Smooth muscle cell (in vitro differentiated cells): ENCODE data around the gene EHF. TPM values are rescaled to one million over a fixed set of nuclear protein-coding genes. Genes with fewer than 3 reads are reported as not detected.

ENCODE experiments used
- DNase-seq: peaks from one replicate; lab custom pipeline; 2025; ENCODE audit not compliant: unreplicated experiment; lab: John Stamatoyannopoulos, UW
- H2AFZ ChIP-seq: fragments of 200-600 bp; sonication (generic); 2 replicates; pipeline ENCODE4 v1.6.0; 2016; ENCODE audit warnings: antibody characterized with exemption, low read depth, mild to moderate bottlenecking
- H3F3A ChIP-seq: fragments of 200-600 bp; sonication (generic); 2 replicates; pipeline ENCODE4 v1.6.0; 2017; ENCODE audit warnings: antibody characterized with exemption, low read depth
- H3K27ac ChIP-seq: fragments of 200-600 bp; sonication (generic); 2 replicates; pipeline ENCODE4 v1.5.1; 2016; ENCODE audit warnings: low read depth, mild to moderate bottlenecking
- H3K27me3 ChIP-seq: fragments of 200-600 bp; sonication (generic); 2 replicates; pipeline ENCODE4 v1.6.1; 2016; ENCODE audit warnings: low read depth, mild to moderate bottlenecking
- H3K36me3 ChIP-seq: fragments of 200-600 bp; sonication (generic); 2 replicates; pipeline ENCODE4 v1.5.1; 2016; ENCODE audit warnings: low read depth
- H3K4me1 ChIP-seq: fragments of 200-600 bp; sonication (generic); 2 replicates; pipeline ENCODE4 v1.5.1; 2016; ENCODE audit warnings: low read depth
- H3K4me2 ChIP-seq: fragments of 200-600 bp; sonication (generic); 2 replicates; pipeline ENCODE4 v1.6.0; 2016; ENCODE audit warnings: mild to moderate bottlenecking
- H3K4me3 ChIP-seq: fragments of 200-600 bp; sonication (generic); 2 replicates; pipeline ENCODE4 v1.5.1; 2016; ENCODE audit warnings: mild to moderate bottlenecking
- H3K79me2 ChIP-seq: fragments of 200-600 bp; sonication (generic); 2 replicates; pipeline ENCODE4 v1.6.0; 2016; ENCODE audit warnings: low read depth, mild to moderate bottlenecking
- H3K9ac ChIP-seq: fragments of 200-600 bp; sonication (generic); 2 replicates; pipeline ENCODE4 v1.6.0; 2016; ENCODE audit warnings: low read depth
- H3K9me3 ChIP-seq: fragments of 200-600 bp; sonication (generic); replicated peaks from 2 replicates; pipeline ENCODE4 v1.5.1; 2016; ENCODE audit warnings: low read depth
- H4K20me1 ChIP-seq: fragments of 200-600 bp; sonication (generic); 2 replicates; pipeline ENCODE4 v1.6.0; 2016; ENCODE audit warnings: low read depth
- CTCF ChIP-seq: fragments of 200-600 bp; sonication (generic); IDR thresholded peaks from 2 replicates; pipeline ENCODE4 v1.5.1; 2017; ENCODE audit warnings: borderline replicate concordance, mild to moderate bottlenecking, antibody characterized with exemption; ENCODE audit not compliant: insufficient read depth, poor library complexity, severe bottlenecking
- WGBS: methylation state at CpG from one replicate; pipeline ENCODE4 v1.1.7; 2016; ENCODE audit warnings: low lambda C conversion rate; 5-methylcytosine and 5-hydroxymethylcytosine counted together
- polyA plus RNA-seq: library from polyadenylated mRNA; unstranded; fragments of >200 nt; fragmentation: Nextera tagmentation; extraction: Ambion mirVana; gene quantifications from 2 replicates; pipeline ENCODE4 v1.2.1, GENCODE V29; 2016
- total RNA-seq: library from RNA; depleted of rRNA; stranded (reverse); fragments of >200 nt; gene quantifications from 2 replicates; pipeline ENCODE4 v1.2.3, GENCODE V29; 2014

Gene EHF
- total and polyA plus RNA-seq, 2 experiments from 2014 or later = 0.63 to 1.7 TPM

DNA sequence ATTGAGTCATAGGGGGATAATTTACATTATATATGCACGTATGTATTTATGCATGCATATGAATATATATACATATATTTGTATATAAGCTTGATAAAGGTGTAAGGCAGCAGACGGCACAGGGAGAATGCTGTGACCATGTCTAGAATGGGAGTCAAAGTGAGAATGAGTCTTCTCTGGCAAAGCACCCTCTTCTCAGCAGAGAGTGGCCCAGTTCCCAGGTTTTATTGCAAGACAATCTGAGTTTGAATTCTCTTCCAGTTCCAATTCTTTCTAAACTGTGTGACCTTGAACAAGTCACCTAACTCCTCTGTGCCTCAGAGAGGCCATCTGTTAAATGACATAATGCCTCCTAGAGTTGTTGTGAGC lies 13.8 kb downstream of the EHF start:
- Histone ChIP-seq H3F3A (no peaks in the 10 kb centered on the region), H3K27ac (no peak overlapping the region), H3K4me2 (no peak overlapping the region), H3K4me3 (no peak overlapping the region), H3K27me3 (no peaks in the 10 kb centered on the region), H3K9ac (no peak overlapping the region), H3K79me2 (no peaks in the 10 kb centered on the region), H3K4me1 (peaks cover 6% of the 10 kb centered on the region), H3K36me3 (no peaks in the 10 kb centered on the region), H2AFZ (no peak overlapping the region), H3K9me3 (no peaks in the 10 kb centered on the region), H4K20me1 (no peaks in the 10 kb centered on the region)
- WGBS = 93% methylated on average over 2 of the region's 2 CpGs
- no peak for TF ChIP-seq CTCF
- DNase-seq = no peak

DNA sequence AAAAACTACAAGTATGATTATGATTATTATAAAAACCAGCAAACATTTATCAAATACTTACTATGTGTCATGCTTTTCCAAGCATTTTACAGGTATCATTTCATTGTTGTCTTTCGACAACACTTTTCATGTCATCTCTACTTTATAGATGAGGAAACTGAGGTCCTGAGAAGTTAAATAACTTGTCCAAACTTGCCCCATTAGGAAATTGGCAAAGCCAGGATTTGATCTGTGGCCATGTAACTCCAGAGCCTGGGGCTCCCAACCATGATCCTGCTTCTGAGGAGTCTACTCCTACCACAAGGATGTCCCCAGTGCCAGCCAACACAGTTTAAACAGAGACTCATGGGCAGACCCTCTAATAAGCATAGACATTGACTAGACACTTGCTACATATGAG lies 15.2 kb downstream of the EHF start:
- H3K27me3 ChIP-seq = no peaks in the 10 kb centered on the region
- H3K27ac ChIP-seq = no peak overlapping the region
- H3K4me2 ChIP-seq = no peak overlapping the region
- no peak for TF ChIP-seq CTCF
- no peaks in the 10 kb centered on the region for H3F3A ChIP-seq
- H3K9ac ChIP-seq = no peak overlapping the region
- H3K4me1 ChIP-seq = peaks cover 6% of the 10 kb centered on the region
- no peak overlapping the region for H2AFZ ChIP-seq
- no peaks in the 10 kb centered on the region for H3K36me3 ChIP-seq
- no peak overlapping the region for H3K4me3 ChIP-seq
- no peaks in the 10 kb centered on the region for H3K79me2 ChIP-seq
- no peaks in the 10 kb centered on the region for H3K9me3 ChIP-seq
- H4K20me1 ChIP-seq = no peaks in the 10 kb centered on the region
- DNase-seq = no peak
- WGBS = 93% methylated on average over 1 of the region's 1 CpG

DNA sequence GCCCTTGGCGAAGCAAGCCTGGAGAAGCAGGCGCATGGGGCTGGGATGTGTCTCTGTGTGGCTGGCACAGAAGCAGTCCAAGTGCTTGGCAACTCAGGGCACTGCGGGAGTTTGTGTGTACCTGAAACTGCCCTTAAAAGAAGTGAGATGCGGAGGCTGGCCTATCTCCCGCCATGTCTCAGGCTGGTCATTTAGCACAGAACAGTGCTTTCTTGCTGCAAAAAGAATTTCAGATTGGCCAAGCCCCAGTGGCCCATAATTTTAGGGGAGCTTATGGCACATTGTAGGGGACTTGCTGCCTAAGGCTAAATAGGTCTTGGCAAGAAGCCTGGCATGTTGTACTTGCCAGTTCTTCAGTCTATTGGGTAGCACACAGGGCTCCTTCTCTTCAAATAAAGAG lies 16.4 kb downstream of the EHF start:
- Histone ChIP-seq H3K79me2 (no peaks in the 10 kb centered on the region), H3K27me3 (no peaks in the 10 kb centered on the region), H3K9ac (no peak overlapping the region), H3F3A (no peaks in the 10 kb centered on the region), H4K20me1 (no peaks in the 10 kb centered on the region), H3K4me2 (no peak overlapping the region), H3K4me1 (peaks cover 6% of the 10 kb centered on the region), H3K36me3 (no peaks in the 10 kb centered on the region), H3K27ac (no peak overlapping the region), H3K4me3 (no peak overlapping the region), H2AFZ (no peak overlapping the region), H3K9me3 (no peaks in the 10 kb centered on the region)
- DNase-seq = no peak
- no peak for TF ChIP-seq CTCF
- WGBS = 95% methylated on average over 5 of the region's 5 CpGs

GRCh38 chr11:34638897-34639296 lies 18.0 kb downstream of the EHF start:
- H2AFZ ChIP-seq = no peak overlapping the region
- H3K27me3 ChIP-seq = no peaks in the 10 kb centered on the region
- no peak overlapping the region for H3K4me3 ChIP-seq
- H4K20me1 ChIP-seq = no peaks in the 10 kb centered on the region
- no peak for TF ChIP-seq CTCF
- no peaks in the 10 kb centered on the region for H3K4me1 ChIP-seq
- no peaks in the 10 kb centered on the region for H3K9me3 ChIP-seq
- H3K4me2 ChIP-seq = no peak overlapping the region
- H3K9ac ChIP-seq = no peak overlapping the region
- 88% methylated on average over 3 of the region's 3 CpGs for WGBS
- DNase-seq = no peak
- no peak overlapping the region for H3K27ac ChIP-seq
- no peaks in the 10 kb centered on the region for H3F3A ChIP-seq
- no peaks in the 10 kb centered on the region for H3K79me2 ChIP-seq
- no peaks in the 10 kb centered on the region for H3K36me3 ChIP-seq
